Stimulated activated CD4-positive, alpha-beta T cell treated with anti-CD3 and anti-CD28 coated beads, TNF-alpha, amount 100 ng/mL, for 48 hours (primary cell): ENCODE measurements around the gene GALNT12.

Experiments used
- DNase-seq, 3 donors: peaks; one replicate each; pipeline ENCODE4 v3.0.0-alpha.2; 2020; ENCODE audit warnings: low read depth in 3 of 3

Gene GALNT12

DNA sequence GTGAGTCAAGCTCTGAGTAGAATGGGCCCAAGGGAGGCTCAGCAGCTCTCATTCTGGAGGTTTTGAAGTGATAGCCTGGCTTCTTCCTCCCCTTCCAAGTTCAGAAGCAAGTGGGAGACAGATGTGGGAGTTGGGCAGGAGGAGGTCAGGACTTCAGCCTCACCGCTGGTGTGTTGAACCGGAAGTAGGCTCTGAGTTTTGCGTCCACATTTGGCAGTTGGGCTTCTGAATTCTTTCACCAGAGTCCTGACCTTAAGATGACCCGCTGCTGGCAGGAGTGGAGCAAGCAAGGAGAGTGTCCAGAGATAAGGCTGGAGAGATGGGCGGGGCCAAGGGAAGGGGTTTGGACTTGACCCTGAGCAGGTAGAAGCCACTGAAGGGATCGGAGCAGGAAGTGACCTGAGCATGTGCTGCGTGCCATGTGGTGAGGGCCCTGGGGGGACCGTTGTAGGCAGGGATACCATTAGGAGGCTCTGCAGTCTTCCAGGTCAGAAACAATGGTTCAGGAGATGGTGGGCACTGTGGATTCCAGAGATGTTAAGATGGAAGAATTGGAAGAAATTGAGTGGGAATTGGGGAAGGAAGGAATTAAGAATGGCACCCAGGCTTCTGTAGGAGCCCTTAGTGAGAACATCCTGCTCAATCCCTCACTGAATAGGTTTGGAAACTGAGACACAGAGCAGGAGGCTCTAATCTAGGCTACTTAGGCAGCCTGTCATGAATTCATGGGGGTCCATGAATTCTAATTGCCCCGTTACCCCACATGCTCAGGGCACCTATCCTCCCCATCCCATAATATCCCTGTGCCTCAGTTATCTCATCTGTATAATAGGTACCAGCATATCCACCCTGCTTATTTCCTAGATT lies 25.9 kb downstream of the GALNT12 start:
- no peak for DNase-seq

DNA sequence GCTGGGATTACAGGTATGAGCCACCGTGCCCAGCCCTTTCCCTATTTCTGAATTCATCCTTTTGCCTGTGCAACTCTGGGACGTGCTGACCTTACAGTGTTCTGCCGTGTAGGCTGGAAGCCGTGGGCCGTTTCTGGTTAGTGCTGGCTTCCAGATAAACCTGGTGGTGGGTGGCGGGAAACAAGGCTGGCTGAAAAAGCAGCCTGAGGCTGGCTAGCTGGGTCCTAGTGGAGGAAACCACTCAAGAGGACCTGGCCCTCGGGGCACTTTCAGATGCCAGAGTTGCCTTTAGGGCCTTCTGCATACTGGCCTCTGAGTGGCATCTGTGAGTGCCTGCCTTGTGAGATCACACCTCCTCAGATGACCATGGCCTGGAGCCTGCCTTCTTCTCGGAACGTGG lies 26.9 kb downstream of the GALNT12 start:
- DNase-seq = no peak

DNA sequence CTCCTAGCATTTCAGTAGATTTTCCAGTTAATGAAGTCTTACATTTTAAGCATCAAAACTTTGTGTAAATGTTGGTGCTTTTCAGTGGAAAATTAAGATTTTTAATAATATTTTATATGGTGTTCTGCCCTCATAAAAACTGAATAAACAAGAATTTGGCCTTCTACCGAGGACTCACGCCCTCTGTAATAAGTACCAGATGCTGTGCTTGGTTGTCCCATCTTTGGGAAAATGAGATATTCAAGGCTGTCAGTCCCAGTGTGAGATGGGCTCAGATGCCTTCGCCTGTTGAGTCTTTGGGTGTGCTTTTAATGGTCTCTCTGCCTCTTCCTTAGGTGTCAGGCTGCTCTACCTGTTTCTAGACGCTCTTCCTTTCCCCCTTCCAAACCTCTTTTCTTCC lies 28.7 kb downstream of the GALNT12 start:
- DNase-seq = no peak

DNA sequence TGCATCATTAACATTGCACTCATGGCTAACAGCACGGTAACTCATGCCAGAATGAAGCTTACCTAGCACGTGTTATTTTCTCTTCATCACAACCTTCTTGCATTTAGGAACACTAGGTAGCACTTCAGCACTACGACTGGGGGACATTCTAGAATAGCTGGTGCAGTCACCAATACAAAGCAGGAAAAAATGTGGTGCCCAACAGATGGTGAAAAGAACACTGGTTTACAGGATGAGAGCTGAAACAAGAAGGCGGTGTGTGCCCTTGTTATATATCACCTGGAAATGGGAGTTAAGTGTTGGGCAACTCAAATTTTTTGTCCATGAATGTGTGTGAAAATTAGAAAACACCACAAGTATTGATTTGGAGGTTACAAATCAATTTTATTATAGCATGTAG lies 30.0 kb downstream of the GALNT12 start:
- DNase-seq = no peak

DNA sequence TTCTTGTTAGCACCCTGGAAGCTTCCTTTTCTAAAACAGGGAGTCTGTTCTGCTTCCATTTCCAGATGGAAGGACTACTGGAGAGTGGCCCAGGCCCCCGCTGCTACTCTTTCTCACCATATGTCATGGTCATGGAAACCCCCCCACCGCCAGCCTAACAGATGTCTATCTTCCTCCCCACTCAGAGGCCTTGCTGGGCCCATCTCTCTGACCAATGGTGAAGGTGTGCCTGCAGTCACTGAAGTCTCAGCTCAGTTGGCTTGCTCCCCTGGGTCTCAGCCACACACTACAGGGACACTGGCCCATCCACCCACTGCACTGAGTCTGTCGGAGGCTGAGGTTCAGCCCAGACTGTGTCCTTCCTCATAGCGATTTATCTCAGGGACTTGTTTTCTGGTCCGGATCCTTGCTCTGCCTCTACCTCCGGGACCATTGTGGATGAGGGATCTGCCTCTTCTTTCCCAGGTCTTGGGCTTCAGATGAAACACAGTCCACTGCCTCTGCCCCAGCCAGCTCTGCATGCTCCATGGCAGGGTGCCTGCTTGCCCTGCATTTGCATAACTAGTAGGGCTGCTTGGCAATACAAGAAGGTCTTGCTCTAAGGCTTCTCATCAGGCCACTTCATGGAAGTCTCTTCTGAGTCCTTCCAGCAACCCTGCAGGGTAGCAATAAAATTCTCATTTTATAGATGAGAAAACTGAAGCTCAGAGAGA lies 30.8 kb downstream of the GALNT12 start:
- no peak for DNase-seq

DNA sequence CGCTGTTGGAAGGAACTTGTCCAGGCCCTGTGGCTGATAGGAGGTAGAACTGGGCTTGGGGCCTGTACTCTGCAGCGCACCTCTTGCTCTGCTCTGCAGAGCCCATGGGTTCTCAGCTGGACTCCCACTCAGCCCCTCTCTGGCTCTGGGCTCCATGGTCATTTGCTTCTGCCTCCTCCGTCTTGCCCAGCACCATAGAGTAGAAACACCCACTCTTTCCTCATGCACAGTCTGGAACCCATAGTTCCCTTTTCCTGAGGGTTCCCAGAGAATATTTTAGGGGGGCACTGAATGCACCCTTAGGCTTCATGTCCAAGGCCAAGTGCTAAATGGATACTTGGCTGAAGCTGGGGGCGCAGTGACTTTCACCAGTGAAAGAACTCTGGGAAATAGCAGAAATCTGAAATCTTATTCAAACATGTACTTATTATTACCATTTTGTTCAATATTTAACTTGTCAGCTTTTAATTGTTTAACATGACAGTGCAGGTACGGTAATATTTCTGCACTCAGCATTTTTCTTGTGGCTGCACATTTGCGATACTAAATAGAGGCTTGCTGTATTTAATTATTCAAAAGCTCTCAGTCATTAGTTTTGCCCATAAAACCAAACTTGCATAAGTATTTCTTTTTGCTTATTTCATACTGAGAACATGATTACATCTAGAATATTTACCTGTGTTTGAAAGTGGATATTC lies 31.5 kb downstream of the GALNT12 start:
- DNase-seq = no peak

DNA sequence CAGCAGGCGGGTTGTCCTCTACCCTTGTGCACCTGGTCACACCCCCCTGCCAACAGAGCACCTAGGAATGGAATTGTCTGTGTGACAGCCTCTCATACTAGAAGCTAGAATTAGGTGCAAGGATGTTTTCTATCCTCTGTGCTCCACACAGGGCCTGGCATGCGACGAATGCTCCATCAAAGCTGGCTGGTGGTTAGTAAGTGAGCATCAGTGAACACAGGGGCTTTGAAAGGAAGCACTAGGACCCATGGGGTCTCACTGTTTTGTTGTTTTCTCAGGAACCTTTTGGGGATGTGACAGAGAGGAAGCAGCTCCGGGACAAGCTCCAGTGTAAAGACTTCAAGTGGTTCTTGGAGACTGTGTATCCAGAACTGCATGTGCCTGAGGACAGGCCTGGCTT lies 32.3 kb downstream of the GALNT12 start:
- DNase-seq = no peak

DNA sequence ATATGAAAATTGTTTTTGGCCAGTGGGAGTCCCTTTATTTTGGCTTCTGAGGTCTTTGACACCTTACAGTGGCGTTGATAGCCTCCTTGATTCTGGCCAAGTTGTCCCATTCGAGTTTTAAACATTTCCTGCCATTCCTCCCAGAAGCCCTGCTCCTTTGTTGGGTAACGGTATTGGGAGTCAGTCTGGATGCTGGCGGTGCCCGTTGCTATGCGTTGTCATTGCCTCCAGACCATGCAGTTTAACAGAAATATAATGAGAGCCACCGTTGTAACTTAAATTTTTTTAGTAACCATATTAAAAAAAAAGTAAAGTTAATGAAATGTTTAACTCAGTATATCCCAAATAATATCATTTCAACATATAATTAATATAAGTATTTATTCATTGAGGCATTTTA lies 35.0 kb downstream of the GALNT12 start:
- no peak for DNase-seq

DNA sequence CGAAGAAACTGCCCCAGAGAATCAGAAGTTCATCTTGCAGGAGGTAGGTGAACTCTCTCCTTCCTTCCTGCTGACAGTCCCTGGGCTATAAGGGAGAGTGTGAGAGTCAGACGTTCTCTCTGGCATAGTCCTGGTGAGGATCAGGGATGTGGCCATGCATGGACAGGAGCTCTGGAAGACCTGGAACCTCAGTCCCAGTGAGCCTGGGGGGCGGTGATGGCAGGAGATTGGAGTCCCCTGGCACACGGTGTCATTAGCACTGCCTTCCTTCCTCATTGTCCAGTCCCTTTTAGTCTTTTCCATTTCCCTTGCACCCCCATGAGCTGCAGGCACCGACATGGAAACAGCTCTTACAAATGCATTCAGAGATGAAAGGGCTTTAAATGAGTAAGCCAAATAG lies 38.6 kb downstream of the GALNT12 start:
- no peak for DNase-seq

DNA sequence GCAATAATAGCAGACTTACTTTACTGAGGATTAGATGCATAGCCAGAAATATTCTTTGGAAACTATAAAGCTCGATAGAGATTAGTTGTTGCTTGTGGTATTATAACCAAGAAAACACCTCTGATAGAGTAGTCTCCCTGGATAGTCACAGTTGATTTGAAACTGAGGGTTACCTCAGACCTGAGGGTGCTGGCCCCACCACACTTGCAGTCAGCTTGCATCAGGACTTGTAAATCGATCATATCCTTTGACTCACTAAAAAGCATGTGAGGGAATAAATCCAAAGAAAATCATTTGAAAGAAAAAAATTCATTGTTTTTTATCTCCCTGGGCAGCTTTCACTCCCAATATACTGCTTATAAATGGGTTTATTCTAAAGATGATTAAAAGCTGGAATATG lies 39.4 kb downstream of the GALNT12 start:
- DNase-seq = no peak

DNA sequence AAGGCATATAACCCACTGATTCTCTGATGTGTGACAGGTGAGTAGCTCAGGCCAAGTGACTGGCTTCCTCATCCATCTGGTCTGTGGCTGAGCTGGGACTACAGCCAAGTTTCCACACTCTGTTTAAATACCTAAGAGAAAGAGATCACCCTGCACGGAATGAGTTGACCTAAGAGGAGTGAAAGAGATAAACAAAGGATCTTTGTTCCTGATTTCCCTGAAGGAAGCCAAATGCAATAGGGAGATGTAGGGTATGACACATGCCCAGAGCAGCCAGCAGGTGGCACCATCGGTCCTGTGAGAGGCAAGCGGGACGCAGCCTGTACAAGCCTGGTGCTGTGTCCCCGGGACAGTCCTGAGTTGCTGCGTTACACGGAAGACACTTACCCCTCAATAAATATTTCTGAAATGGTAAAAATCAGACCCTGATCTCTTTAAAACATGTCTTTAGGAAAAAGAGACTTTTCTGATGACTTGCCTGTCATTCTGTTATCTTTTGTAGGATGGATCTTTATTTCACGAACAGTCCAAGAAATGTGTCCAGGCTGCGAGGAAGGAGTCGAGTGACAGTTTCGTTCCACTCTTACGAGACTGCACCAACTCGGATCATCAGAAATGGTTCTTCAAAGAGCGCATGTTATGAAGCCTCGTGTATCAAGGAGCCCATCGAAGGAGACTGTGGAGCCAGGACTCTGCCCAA lies 41.1 kb downstream of the GALNT12 start:
- DNase-seq = peak; percentile 67 to 75 (median 69)

DNA sequence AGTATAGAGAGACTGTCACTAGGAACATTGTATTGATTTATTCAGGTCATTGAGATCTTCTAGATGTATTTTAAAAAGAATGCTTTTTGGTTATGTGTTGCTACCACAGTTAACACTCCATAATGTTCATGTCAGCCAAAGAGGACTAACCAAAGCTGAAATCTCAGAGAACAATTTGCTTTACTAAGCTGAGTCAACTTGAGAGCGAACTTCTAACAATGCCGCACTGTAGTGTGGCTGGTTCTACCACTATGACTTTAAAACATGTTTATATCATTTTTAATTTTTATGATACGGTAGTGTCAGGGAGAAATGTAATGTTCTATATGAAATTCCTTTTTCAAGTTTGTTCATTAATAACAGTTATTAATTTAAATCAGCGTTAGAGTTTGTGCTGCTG lies 42.1 kb downstream of the GALNT12 start:
- DNase-seq = no peak

DNA sequence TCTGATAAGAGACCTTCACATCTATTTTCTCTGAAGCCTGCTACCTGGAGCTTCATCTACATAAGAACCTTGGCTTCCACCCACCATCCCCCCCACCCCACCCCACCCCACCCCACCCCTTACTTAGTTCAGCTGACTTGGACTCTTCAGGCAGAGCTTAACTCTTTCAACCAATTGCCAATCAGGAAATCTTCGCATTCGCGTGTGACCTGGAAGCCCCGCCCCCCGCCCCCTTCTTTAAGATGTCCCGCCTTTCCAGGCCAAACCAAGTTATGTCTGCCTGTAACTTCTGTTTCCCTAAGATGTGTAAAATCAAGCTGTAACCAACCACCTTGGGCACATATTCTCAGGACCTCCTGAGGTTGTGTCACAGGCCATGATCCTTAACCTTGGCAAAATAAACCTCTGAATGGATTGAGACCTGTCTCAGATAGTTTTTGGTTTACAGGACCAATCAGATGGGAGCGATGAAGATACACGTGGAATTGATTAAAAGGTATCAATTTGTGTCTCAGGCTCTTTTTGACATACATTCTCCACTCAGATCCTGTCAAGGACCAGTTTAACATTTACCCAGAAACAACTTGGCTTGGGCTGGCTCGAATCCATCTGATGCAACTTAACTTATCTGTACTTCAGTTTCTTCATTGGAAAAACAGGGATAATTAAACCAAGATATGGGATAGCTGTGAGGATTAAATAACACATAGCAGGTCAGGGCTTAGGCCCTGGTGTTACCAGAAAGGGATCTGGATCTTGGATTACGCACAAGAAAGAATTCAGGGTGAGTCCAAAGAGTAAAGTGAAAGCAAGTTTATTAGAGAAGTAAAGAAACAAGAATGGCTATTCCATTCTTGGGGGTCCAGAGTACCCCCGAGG lies 43.6 kb downstream of the GALNT12 start:
- DNase-seq = no peak

DNA sequence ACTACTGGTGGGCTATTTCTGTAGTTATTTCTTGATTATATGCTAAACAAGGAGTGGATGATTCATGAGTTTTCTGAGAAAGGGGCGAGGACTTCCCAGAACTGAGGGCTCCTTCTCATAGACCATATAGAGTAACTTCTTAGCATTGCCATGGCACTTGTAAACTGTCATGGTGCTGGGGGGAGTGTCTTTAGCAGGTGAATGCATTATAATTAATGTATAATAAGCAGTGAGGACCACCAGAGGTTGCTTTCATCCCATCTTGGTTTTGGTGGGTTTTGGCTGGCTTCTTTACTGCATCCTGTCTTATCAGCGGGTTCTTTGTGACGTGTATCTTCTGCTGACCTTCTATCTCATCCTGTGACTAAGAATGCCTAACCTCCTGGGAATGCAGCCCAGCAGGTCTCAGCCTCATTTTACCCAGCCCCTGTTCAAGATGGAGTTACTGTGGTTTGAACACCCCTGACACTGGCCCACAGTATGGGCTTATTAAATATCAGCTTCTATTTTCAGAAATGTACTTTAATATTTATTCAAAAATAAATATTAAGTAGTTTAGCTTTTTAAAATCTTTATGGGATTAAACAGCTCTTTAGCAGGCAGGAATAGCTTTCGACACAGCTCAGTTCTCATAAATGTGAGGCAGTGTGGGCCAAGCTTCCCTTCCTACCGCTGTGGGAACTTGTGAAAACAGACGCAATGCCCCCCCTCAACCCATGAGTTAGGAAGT lies 44.4 kb downstream of the GALNT12 start:
- DNase-seq = peak in 2 of 3 donors; percentile 5 to 8

DNA sequence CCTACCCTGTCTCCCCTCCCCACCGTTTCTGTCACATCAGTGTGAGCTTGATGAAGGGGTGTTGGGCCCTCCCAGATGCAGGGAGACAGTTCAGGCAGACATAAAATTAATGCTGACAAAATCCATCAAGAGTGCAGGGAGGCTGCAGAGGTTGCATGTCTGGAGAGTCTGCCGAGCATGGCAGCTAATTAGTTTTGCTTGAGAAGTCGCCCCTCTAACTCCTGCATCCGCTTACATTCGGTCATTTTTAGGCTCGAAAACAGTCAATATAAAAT lies 44.9 kb downstream of the GALNT12 start:
- DNase-seq = no peak

DNA sequence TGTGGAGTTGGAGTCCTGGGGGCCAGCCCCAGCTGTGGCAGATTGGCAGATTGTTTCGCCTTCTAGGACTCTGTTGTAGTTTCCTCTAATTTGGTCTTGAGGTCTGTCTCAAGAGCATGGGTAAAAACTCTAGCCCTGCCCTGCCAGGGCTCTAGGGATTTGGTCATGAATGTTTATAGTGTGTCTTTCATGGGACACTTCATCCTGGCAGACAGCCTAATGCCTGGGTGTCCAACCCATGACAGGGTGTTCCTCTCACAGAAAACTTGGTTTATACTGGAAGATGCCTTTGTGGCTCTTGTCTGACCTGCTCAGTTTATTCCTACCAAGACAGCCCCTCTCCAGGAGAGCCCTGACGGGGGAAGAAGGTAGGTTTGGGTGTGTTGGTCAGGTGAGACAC lies 45.5 kb downstream of the GALNT12 start:
- no peak for DNase-seq

DNA sequence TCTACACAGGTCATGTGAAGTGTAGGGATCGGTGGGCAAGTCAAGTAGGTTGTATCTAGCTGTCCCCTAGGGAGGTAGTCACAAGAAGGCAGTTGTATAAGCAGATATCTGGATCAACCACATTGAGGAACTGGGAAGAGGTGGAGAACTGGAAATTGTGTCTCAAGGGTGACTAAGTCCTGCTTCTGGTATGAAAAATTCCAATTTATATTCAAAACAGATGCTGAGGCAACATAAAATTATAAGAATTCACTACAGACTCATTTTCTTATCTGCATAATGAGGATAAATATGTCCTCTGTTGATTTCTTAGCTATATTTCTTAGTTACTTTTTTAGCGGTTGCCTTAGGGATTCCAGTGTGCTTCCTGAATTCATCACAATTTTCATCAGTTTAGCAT lies 46.8 kb downstream of the GALNT12 start:
- DNase-seq = no peak

DNA sequence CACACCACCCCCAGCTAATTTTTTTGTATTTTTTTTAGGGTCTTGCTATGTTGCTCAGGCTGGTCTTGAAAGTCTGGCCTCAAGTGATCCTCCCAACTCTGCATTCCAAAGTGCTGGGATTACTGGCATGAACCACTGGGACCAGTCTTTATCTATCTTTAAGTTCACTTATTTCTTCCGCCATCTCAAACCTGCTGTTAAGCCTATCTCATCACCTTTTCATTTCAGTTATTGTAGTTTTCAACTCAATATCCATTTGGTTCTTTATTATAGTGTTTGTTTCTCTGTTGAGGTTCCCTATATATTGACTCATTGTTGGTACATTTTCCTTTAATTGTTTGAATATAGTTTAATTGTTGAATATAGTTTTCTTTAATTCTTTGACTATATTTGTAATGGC lies 48.1 kb downstream of the GALNT12 start:
- no peak for DNase-seq

DNA sequence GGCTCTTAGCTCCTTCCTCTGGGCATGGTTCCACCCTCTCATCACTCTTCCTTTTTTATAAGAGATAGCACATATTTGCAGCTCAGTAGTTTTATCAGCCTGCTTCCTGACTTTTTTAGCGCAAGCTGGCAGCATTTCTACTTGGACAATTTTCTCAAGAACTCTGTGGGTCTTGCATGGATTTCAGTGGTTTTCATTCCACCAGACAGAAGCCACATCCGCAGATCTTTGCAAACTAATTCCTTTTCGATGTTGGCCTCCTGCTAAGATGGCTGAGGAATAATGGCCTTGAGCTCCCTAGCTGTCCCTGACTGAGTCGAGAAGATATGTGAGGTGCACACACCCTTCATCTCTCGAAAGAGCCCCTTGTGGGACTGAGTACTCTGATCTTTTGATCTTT lies 49.5 kb downstream of the GALNT12 start:
- no peak for DNase-seq

DNA sequence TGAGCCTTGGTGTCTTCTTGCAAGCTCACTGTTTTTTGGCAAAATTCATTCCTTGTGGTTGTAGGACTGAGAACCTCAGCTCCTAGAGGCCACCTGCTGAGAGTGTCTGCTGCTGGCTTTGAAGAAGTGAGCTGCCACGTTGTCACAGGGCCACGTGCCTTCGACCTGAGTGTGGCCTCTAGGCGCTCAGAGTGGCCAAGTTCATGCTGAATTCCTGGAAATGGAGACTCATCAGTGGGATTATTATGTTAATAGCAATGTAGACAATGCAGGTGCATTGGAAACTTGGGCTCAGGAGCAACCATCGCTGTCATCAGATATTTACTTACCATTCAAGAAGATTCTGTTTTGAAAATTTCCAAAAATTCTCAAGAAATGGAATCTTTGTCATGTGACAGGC lies 52.5 kb downstream of the GALNT12 start:
- no peak for DNase-seq

DNA sequence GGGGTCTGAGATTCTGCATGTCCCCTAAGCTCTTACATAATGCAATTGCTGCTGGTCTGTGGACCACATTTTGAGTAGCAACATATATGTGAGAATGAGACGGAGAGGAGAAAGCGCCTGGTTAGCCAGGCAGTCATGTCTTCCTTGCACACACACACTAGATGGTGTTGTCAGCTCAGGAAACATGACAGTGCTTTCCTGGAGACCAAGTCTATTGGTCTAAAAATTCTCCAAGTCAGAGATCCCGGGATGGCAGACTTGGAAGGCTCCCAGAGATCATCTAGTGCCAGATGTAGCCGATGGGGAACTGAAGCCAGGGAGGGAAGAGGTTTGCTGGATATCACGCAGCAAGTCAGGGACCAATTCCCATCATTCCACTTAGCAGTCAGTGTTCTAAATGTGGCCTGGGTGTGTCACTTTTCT lies 53.4 kb downstream of the GALNT12 start:
- DNase-seq = no peak
